GM20000 (cell line): Measurements from ENCODE around the gene TSPAN12.
"Not testable (repeated sequence)": the region's sequence is repeated elsewhere in the genome, so short reads cannot be mapped to it uniquely, and the experiment has no call there.

Experiments used
- DNase-seq: peaks from one replicate; pipeline ENCODE4 v3.0.0; 2012; ENCODE audit warnings: low spot score
- CTCF ChIP-seq: IDR thresholded peaks from 2 replicates; pipeline ENCODE4 v1.5.1; 2012; ENCODE audit warnings: mild to moderate bottlenecking, control low read depth; ENCODE audit errors: extremely low read depth, missing control alignments

The TSPAN12 gene

GRCh38 chr7:120785095-120785494 is 72.8 kb downstream of the TSPAN12 start:
- no peak for TF ChIP-seq CTCF
- DNase-seq, result no peak

- TF ChIP-seq CTCF, result no peak
- no peak for DNase-seq
These were observed 74.2 kb downstream of the TSPAN12 start for GRCh38 chr7:120783721-120784120.

- DNase-seq, result no peak
- no peak for TF ChIP-seq CTCF
These were observed 74.7 kb downstream of the TSPAN12 start for GRCh38 chr7:120783273-120783672.

GRCh38 chr7:120781924-120782323 is 76.0 kb downstream of the TSPAN12 start:
- DNase-seq, result not testable (repeated sequence)

GRCh38 chr7:120780938-120781337 is 77.0 kb downstream of the TSPAN12 start:
- TF ChIP-seq CTCF, result no peak
- DNase-seq, result no peak

- not testable (repeated sequence) for DNase-seq
These were observed 77.5 kb downstream of the TSPAN12 start for GRCh38 chr7:120780451-120780850.

GRCh38 chr7:120779078-120779477 is 78.9 kb downstream of the TSPAN12 start:
- not testable (repeated sequence) for DNase-seq

GRCh38 chr7:120775755-120776154 is 82.2 kb downstream of the TSPAN12 start:
- no peak for TF ChIP-seq CTCF

GRCh38 chr7:120774481-120774880 is 83.5 kb downstream of the TSPAN12 start:
- TF ChIP-seq CTCF, result no peak
- DNase-seq, result no peak

More at GRCh38 chr7:120775755-120776154, 82.2 kb downstream of the TSPAN12 start:
- DNase-seq, result no peak
